COLO668 (cell line): ENCODE data around the gene LTBP1.

ENCODE experiments used
- DNase-seq: peaks from one replicate; lab custom pipeline; 2025; ENCODE audit not compliant: unreplicated experiment; lab: John Stamatoyannopoulos, UW

Gene LTBP1

GRCh38 chr2:32931945-32932709, 14.6 kb upstream of the LTBP1 start:
- DNase-seq, result no peak

DNA sequence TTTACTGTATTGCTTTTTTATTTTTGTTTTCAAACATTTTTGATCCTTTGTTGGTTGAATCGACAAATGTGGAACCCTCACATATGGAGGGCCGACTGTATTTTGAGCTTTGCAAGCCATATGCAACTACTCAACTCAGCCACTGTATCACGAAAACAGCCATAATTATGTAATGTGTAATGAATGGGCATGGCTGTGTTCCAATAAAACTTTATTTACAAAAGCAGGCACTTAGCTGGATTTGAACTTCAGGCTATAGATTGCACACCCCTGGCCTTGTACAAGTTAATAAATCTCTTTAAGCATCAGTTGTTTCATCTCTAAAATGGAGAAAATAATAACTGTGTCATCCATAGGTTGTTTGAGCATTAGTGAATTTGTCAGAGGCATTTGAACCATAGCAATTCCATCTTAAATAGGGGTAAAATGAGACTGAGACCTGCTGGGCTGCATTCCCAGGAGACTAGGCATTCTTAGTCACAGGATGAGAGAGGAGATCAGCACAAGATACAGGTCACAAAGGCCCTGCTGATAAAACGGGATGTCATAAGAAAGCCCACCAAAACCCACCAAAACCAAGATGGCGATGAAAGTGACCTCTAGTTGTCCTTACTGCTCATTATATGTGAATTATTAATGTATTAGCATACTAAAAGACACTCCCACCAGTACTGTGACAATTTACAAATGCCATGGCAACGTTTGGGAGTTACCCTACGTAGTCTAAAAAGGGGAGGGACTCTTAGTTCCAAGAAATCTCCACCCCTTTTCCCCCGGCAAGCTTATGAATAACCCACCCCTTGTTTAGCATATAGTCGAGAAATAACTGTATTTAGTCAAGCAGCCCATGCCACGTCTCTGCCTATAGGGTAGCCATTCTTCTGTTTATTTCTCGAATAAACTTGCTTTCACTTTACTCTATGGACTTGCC, 13.7 kb upstream of the LTBP1 start:
- no peak for DNase-seq

DNA sequence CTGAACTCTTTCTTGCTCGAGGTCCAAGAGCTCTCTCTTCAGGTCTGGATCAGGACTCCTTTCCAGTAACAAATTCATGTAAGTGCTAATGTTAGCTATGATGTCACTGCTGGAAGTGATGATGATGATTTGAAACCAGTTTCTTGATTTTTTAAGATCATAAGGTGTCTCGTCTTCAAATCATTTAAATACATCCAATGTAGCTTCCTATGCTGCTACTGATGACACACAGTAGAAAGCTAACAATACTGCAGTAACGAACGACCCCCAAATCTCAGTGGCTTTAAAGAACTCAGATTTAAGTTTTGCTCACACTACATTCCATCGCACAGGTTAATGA, 13.0 kb upstream of the LTBP1 start:
- no peak for DNase-seq

DNA sequence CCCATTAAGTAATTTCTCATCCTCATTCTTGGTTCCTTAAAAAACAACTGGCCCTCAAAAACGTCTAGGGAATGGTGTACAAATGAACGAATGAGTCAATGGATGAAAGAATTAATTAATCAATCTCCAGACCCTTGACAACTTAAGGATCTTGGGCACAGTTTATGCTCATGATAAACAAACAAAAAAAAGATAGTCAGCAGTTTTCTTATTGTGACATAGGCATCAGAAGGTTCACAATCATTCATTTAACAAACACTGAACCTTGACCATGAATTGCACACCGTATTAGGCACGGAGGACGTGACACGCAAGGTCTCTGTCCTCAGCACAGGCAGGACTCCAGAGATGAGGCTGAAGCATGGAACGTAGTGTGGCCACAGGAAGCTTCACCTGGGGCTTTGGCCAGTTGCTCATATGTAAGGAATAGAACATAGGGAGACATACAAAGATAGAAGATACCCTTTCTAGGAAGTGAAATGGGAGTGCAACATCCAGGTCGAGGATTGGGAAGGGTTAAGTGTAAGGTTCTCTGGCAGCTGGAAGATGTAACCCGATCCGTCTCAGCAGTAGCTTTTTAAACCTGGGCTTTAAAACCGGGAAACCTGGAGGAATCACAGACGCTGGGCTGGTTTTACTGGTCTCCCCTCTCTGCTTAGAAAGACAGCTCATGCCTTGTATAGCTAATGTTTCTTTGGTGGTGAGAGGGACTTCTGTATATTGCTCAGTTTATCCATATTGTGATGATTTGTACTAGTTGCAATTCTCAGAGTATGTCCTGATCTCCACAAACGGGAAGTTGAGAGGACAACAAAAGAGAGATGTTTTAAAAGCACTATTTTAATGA, 8.9 kb upstream of the LTBP1 start:
- DNase-seq, result no peak

DNA sequence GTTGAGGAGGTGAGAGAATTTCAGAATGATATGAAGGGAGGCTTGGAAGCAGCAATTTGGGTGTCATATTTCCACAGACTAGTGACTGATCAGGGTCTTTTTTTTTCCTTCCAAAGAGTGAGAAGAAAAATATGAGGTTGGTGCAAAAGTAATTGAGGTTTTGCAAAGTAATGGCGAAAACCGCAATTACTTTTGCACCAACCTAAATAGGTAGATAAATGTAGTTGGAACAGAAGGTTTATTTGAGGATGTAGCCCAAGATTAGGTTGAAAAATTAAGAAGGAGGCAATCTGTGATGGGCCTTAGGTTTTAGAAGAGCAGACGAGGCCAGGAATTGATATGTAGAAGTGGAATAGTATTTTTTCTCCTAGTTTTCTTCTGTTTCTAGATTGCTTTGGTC, 7.8 kb upstream of the LTBP1 start:
- DNase-seq, result no peak

DNA sequence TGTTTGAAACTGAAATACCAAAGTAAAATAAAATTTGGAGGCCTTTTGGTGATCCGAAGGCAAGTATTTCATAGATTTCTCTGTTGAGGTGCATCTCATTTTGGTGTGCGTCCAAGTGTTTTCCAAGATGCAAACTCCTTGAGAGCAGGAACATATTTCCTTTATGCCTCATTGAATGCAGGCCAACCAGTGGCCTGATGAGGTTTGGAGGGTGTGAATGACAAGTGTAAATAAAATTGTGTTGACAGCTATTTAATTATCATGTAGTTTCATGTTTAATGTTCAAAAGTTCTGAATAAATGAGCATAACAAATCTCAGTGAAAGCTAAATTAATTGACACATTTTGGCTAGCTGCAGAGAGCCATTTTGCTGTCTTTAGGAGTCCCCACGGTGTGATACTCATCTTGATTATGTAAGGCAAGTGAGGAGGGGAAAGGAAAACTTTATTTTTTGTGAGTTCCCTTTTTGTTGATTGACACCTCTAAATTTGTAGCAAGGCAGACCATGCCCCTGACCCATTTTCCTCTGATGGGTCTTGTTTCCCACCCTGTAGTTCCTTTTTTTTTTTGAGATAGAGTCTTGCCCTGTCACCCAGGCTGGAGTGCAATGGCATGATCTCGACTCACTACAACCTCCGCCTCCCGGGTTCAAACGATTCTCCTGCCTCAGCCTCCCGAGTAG, 6.3 kb upstream of the LTBP1 start:
- no peak for DNase-seq

GRCh38 chr2:32941944-32942690, 4.6 kb upstream of the LTBP1 start:
- DNase-seq, result no peak

GRCh38 chr2:32942793-32943485, 3.8 kb upstream of the LTBP1 start:
- DNase-seq, result no peak

GRCh38 chr2:32945286-32945685, 1.5 kb upstream of the LTBP1 start:
- DNase-seq, result no peak

- DNase-seq, result peak; percentile 31
Observed at GRCh38 chr2:32947076-32947483, 327 bp downstream of the LTBP1 start.

DNA sequence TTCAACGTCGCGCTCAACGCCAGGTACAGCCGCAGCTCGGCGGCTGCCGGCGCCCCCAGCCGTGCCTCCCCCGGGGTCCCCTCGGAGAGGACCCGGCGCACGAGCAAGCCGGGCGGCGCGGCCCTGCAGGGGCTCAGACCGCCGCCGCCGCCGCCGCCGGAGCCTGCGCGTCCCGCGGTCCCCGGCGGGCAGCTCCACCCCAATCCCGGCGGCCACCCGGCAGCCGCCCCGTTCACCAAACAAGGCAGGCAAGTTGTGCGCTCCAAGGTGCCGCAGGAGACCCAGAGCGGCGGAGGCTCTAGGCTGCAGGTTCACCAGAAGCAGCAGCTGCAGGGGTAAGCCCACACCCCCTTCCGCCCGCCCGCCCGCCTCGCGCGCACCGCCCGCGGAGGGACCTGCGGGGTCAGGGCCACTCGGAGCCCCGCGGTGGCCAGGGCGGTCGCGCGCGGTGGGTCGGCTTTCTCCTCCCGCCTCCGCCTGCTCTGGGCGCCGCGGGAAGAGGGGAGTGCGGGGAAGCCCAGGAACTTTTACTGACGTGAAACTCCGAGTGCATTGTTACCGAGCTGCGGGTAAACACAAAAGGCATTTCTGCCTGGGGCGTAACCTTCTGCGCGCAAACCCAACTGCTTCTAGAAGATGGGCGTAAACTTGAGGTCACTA, 861 bp downstream of the LTBP1 start:
- peak; percentile 31 for DNase-seq

DNA sequence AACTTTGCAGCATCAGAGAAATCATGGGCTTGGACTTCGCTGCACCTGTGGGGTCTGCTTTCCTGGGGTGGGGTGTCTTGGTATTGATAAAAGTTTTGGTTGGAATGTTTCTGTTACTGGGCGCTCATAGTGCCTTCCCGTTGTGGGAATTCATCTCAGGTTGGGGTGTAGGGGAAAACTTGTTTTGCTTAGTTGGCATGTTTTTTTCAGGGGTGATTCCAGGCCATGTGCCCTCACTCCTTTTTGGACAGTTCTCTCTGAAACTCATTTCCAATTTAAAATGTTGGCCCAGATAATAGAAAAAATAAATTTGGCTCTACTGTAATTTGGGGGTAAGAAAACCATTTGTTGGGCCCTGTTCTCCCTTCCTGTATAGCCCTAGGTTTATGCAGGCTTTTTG, 1.5 kb downstream of the LTBP1 start:
- no peak for DNase-seq

DNA sequence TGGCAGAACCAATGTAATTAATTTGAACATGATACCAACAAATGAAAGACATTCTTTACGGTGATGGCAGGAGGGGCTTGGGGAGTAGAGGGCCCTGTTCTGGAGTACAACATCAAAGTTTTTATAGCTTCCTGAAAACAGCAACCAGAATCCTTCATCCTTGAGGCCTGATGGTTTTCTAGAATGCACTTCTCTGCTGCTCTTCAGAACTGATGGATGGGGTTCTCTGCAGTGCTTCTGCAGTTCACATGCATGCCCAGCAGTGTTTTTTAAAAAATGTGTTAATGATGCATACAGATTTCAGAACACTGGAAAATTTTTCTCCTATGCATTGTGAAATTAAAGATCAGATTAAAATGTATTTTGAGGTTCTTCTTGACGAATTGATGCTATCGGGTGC, 2.5 kb downstream of the LTBP1 start:
- DNase-seq, result no peak

- no peak for DNase-seq
Observed at GRCh38 chr2:32951672-32952071, 4.9 kb downstream of the LTBP1 start.

DNA sequence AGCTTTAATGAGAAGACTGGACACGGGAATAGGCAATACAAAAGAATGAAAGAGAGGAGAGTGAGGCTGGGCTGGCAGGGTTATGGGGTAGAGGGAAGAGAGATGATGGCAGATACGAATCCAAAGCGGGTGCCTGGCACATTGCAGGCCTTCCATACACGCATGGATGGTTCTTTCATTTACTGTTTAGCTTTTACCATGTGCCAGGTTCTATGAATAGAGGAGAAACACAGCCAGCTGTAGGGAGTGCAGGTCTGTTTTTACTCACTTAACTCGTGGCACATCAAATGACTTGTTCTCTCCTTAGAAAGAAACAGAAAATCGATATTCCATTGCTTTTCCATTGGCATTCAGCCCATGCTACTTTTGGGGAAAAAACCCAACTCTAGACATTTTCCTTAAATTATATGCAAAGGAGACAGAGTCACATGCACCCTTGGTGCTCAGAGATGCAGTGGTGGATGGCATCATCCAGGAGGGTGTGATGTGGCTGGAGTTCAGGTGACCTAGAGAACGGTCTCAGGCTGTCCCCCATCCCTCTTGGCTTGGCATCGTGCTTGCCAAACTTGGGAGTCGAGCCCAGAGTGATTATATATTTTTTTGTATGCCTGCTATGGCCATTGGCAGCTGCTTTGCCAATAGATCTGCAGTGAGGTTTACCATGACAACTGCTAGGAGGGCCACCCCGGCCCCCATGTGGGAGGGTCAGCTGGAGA, 6.2 kb downstream of the LTBP1 start:
- no peak for DNase-seq

DNA sequence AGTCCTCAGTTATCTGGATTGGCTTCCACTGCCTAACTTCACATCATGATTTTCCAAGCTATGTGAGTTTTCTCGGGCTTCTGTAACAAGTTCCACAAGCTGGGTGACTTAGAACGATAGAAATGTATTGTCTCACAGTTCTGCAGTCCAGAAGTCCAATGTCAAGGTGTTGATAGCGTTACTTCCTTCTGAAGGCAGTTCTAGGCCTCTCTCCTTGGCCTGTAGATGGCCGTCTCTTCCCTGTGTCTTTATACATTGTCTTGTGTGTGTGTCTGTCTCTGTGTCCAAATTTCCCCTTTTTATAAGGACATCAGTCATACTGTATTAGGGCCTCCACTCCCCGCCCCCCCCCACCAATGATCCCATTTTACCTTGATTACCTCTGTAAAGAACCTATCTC, 7.5 kb downstream of the LTBP1 start:
- DNase-seq, result no peak

- no peak for DNase-seq
Observed at GRCh38 chr2:32958821-32959220, 12.1 kb downstream of the LTBP1 start.

GRCh38 chr2:32960238-32960637, 13.5 kb downstream of the LTBP1 start:
- DNase-seq, result no peak
